GM21390 (cell line): ENCODE data around the gene SLC1A5.
"Not testable (repeated sequence)": the region's sequence is repeated elsewhere in the genome, so short reads cannot be mapped to it uniquely, and the experiment has no call there.

Source experiments
- ATAC-seq: cut with Tn5 transposase; IDR thresholded peaks from one replicate; pipeline ENCODE4 v1.9.1; 2021; ENCODE audit not compliant: unreplicated experiment

The SLC1A5 gene

GRCh38 chr19:46802152-46802551 is 13.8 kb upstream of the SLC1A5 start:
- no peak for ATAC-seq

- ATAC-seq = no peak
Observed at GRCh38 chr19:46798713-46799112, 10.3 kb upstream of the SLC1A5 start.

GRCh38 chr19:46797881-46798280 is 9.5 kb upstream of the SLC1A5 start:
- ATAC-seq = no peak

GRCh38 chr19:46791944-46792343 is 3.5 kb upstream of the SLC1A5 start:
- no peak for ATAC-seq

- ATAC-seq = no peak
Observed at GRCh38 chr19:46789371-46789770, 977 bp upstream of the SLC1A5 start.

DNA sequence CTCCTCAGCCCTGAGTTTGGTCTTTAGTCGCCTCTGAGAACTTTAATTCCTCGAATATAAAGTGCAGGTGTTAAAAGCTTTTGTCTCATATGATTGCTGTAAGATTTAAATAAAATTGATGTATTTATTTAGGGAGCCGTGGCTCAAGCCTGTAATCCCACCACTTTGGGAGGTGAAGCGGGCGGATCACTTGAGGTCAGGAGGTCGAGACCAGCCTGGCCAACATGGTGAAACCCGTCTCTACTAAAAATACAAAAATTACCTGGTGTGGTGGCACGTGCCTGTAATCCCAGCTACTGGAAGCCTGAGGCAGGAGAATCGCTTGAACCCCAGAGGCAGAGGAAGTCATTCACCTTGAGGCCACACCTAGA is 559 bp upstream of the SLC1A5 start:
- no peak for ATAC-seq

GRCh38 chr19:46787331-46788261 is 798 bp downstream of the SLC1A5 start:
- ATAC-seq = no peak

DNA sequence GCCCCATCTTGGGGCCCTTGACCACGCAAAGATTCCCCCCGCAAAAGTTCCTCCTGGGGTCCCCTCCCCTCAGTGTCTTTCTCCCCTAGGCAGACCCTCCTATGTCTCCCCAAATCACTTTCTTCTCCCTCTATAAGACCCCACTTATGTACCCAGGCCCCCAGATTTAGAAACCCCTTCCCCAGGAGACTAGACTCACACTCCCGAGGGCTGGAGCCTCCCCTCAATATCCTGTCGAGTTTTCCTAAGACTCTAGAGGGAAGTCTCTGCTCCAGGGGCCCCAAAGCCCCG is 1.4 kb downstream of the SLC1A5 start:
- ATAC-seq = no peak

- ATAC-seq = no peak
Observed at GRCh38 chr19:46786236-46787039, 2.0 kb downstream of the SLC1A5 start.

DNA sequence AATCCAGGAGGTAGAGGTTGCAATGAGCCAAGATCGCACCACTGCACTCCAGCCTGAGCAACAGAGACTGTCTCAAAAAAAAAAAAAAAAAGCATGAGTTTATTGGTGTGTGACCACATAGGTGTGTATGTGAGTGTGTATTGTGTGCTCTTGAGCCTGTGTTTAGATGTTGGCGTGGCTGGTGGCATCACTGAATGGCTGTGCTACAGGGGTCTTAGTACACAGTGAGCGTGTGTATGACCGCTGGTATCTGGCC is 2.5 kb downstream of the SLC1A5 start:
- ATAC-seq = no peak

GRCh38 chr19:46785054-46785979 is 3.1 kb downstream of the SLC1A5 start:
- ATAC-seq = no peak

- ATAC-seq = no peak
Observed at GRCh38 chr19:46784262-46785053, 3.9 kb downstream of the SLC1A5 start.

DNA sequence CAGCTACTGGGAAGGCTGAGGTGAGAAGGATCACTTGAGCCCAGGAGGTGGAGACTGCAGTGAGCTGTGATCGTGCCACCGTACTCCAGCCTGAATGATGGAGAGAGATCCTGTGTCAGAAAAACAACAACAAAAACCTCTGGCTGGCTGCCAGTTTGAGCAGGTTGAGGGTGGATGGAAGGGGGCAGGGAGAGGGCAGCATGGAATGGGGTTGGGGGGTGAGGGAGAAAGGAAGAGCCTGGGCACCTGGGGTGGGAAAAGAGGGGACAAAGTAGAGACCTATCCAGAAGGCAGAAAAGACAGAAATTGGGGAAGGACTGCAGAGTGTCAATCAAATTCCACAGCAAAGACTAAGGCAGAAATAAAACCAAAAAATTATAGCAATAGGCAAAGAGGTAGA is 4.7 kb downstream of the SLC1A5 start:
- ATAC-seq = no peak

DNA sequence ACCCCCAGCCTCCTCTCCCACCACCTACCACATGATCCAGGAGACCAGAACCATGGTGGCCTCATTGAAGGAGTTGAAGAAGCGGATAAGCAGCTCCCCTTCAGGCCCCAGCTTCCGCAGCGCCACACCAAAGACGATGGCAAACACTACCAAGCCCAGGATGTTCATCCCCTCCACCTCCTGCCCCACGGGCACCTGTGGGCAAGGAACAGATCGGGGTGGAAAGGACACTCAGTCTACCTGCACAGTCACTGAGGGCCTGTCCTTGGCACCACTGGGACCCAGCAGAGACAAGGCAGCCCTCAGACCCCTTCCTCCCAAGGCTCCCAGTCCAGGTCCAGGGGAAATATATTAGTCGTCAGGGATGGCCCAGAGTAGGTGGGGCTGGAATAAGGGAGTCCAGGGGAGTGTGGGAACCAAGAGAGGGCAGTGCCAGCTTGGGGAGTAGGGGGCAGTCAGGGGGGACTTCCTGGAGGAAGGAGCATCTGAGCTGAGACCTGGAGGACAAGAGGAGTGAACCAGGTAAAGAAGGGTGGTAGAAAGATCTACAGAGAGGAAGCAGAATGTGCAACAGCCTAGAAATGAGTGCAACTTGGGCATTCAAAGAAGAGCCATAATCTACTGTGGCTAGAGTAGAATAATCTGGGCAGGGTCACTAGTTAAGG is 5.9 kb downstream of the SLC1A5 start:
- no peak for ATAC-seq

- ATAC-seq = not testable (repeated sequence)
Observed at GRCh38 chr19:46777956-46778645, 10.3 kb downstream of the SLC1A5 start.

GRCh38 chr19:46776927-46777911 is 11.2 kb downstream of the SLC1A5 start:
- ATAC-seq = no peak

- ATAC-seq = no peak
Observed at GRCh38 chr19:46775642-46776258, 12.6 kb downstream of the SLC1A5 start.

DNA sequence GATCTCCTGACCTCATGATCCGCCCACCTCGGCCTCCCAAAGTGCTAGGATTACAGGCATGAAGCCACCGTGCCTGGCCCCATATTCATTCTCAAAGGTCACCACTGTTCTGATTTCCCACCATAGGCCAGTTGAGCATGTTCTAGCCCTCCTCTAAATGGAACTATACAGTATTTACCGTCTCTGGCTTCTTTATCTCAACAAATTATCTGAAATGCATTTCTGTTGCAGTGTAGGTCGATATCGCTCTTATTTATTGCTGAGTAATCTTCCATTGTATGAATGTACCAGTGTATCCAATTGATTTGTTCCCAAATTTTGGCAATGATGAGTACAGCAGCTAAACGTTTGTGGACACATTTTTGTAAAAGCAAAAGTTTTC is 15.4 kb downstream of the SLC1A5 start:
- no peak for ATAC-seq
